GM23338 (cell line): ENCODE measurements around the gene LYST.

ENCODE experiments used
- CTCF ChIP-seq, 2 experiments: fragments of 200-600 bp in 1 of 2; sonication (generic) in 1 of 2; conservative IDR thresholded peaks; 2 replicates each; pipeline versions ENCODE4 v1.5.1 to v1.6.1; 2016 to 2017; ENCODE audit warnings: antibody characterized with exemption in 2 of 2, low read depth in 2 of 2, mild to moderate bottlenecking in 2 of 2, moderate library complexity in 1 of 2
- EZH2phosphoT487 ChIP-seq: fragments of 200-600 bp; sonication (generic); IDR thresholded peaks from one replicate; pipeline ENCODE4 v1.8.1; 2018; ENCODE audit warnings: antibody characterized with exemption; ENCODE audit not compliant: unreplicated experiment

DNA sequence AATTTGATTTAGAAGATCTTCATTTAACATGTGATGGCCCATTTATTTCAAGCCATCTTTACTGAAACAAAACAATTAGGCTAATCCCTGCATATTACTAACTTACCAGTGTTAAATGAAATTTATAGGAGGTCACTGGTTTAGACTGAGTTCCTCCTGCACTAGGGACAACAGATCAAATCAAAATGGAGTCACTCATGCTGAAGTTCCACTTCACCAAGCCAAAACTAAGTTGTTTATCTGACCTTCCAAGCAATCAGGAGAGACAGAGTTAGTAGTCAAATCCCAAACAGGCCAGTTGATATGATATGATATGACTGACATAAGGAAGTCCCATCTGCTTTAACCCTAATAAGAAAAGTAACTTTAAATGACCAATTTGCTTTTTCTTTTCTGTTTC, 4.8 kb downstream of the LYST start:
- TF ChIP-seq CTCF (conservative IDR thresholded peaks at IDR 0.05; ENCODE audit: low read depth in 2 of 2) (no peak), EZH2phosphoT487 (no peak)
